Measurements from ENCODE around the gene TLX1. TPM values are rescaled to one million over a fixed set of nuclear protein-coding genes. Genes with fewer than 3 reads are reported as not detected.

The TLX1 gene
- total and polyA plus RNA-seq, 9 of the 15 experiments (the other 6 are each of a cell fraction or from before 2014, with no cell fraction given) = 0.03 to 3.3 (median 0.19) TPM; not detected in 1

- no peak for ATAC-seq
- peaks cover 23 to 59% of the 10 kb centered on the region in 2 experiments for H3K27me3 ChIP-seq (ENCODE audit: control insufficient read depth in 2 of 2, insufficient read depth in 2 of 2, low read length in 2 of 2)
- CTCF ChIA-PET (ENCODE audit: low intra/inter-chr PET ratio) = no interaction called here
Observed at GRCh38 chr10:101126684-101127628, 4.1 kb upstream of the TLX1 start.

GRCh38 chr10:101130141-101130540, 959 bp upstream of the TLX1 start:
- Histone ChIP-seq H3K4me1 (replicated peaks in 1 of 2; ENCODE audit: control insufficient read depth in 2 of 2, insufficient read depth in 2 of 2, low read length in 2 of 2) (peaks cover 0 to 29% of the 10 kb centered on the region in 2 experiments; a peak in 2 of 5 replicates), H3K4me2 (ENCODE audit: insufficient read depth, low read length) (no peak overlapping the region), H4K20me1 (replicated peaks; ENCODE audit: control insufficient read depth, insufficient read depth, low read length) (no peaks in the 10 kb centered on the region), H3K4me3 (no peak overlapping the region), H3K9ac (ENCODE audit: insufficient read depth in 1 of 2, low read depth in 2 of 2, low read length in 2 of 2) (no peak overlapping the region), H3K27ac (ENCODE audit: extremely low read depth, low read depth, low read length) (no peak overlapping the region), H3K36me3 (ENCODE audit: control insufficient read depth, insufficient read depth, low read length) (no peaks in the 10 kb centered on the region), H3K79me2 (ENCODE audit: control insufficient read depth, insufficient read depth, low read length) (no peaks in the 10 kb centered on the region), H3K27me3 (ENCODE audit: control insufficient read depth in 2 of 2, insufficient read depth in 2 of 2, low read length in 2 of 2) (peaks cover 23 to 61% of the 10 kb centered on the region in 2 experiments; a peak in 4 of 5 replicates), H2AFZ (ENCODE audit: low read depth, low read length) (no peak overlapping the region), H3K9me1 (ENCODE audit: control insufficient read depth, insufficient read depth, low read length) (no peaks in the 10 kb centered on the region), H3K9me3 (replicated peaks; ENCODE audit: control insufficient read depth, insufficient read depth, low read depth, low read length) (no peaks in the 10 kb centered on the region)
- DNase-seq (ENCODE audit: extremely low read depth in 1 of 4, low spot score in 3 of 4) (no peak), ATAC-seq (no peak), FAIRE-seq (no peak)
- in situ Hi-C loops (cut with MboI) (no loop called here), intact Hi-C loops (cut with micrococcal nuclease) (no loop called here)
- CTCF ChIA-PET (ENCODE audit: low intra/inter-chr PET ratio) = no interaction called here
- POLR2A ChIA-PET = no interaction called here
- BruUV-seq (replicated peaks) = no TSS peak
- WGBS (ENCODE audit: insufficient coverage, low coverage, missing lambda C conversion rate) = 24% methylated on average over 4 of the region's 5 CpGs
- no peak for TF ChIP-seq JUNB (CRISPR knock-in tag; conservative IDR thresholded peaks at IDR 0.05)
- TF ChIP-seq MAFG (tag; conservative IDR thresholded peaks at IDR 0.05) = no peak
- TF ChIP-seq CC2D1A (IDR thresholded peaks at IDR 0.05) = no peak
- TF ChIP-seq RERE (CRISPR knock-in tag; IDR thresholded peaks at IDR 0.05; ENCODE audit: borderline replicate concordance) = no peak
- no peak for TF ChIP-seq ZNF589 (CRISPR knock-in tag; IDR thresholded peaks at IDR 0.05; ENCODE audit: low read depth)
- no peak for TF ChIP-seq ETS2 (tag; IDR thresholded peaks at IDR 0.05; ENCODE audit: borderline replicate concordance, poor library complexity, severe bottlenecking)

More at GRCh38 chr10:101126684-101127628, 4.1 kb upstream of the TLX1 start:
- no peaks in the 10 kb centered on the region for H3K79me2 ChIP-seq (ENCODE audit: control insufficient read depth, insufficient read depth, low read length)
- no peaks in the 10 kb centered on the region for H3K36me3 ChIP-seq (ENCODE audit: control insufficient read depth, insufficient read depth, low read length)
- H4K20me1 ChIP-seq (replicated peaks; ENCODE audit: control insufficient read depth, insufficient read depth, low read length) = no peaks in the 10 kb centered on the region
- H3K4me1 ChIP-seq (replicated peaks in 1 of 2; ENCODE audit: control insufficient read depth in 2 of 2, insufficient read depth in 2 of 2, low read length in 2 of 2) = peaks cover 0 to 9% of the 10 kb centered on the region in 2 experiments; a peak in 2 of 5 replicates
- H2AFZ ChIP-seq (ENCODE audit: low read depth, low read length) = no peak overlapping the region
- in situ Hi-C loops (cut with MboI) (no loop called here), intact Hi-C loops (cut with micrococcal nuclease) (no loop called here)
- H3K27ac ChIP-seq (ENCODE audit: extremely low read depth, low read depth, low read length) = no peak overlapping the region
- H3K9ac ChIP-seq (ENCODE audit: insufficient read depth in 1 of 2, low read depth in 2 of 2, low read length in 2 of 2) = no peak overlapping the region
- no peaks in the 10 kb centered on the region for H3K9me3 ChIP-seq (replicated peaks; ENCODE audit: control insufficient read depth, insufficient read depth, low read depth, low read length)
- POLR2A ChIA-PET = interaction anchor here (0.6 kb wide), 2 partner anchors 16 to 323 kb away, joined by 3 read pairs; no protein-coding TSS in a partner anchor
- TF ChIP-seq U2AF2 (optimal IDR thresholded peaks at IDR 0.05; ENCODE audit: low read depth, low read length) (no peak), RBM25 (IDR thresholded peaks at IDR 0.05; ENCODE audit: low read depth, low read length, severe bottlenecking) (peak; percentile 52)
- H3K9me1 ChIP-seq (ENCODE audit: control insufficient read depth, insufficient read depth, low read length) = no peaks in the 10 kb centered on the region
- no peak overlapping the region for H3K4me2 ChIP-seq (ENCODE audit: insufficient read depth, low read length)
- DNase-seq (ENCODE audit: extremely low read depth in 1 of 4, low spot score in 3 of 4) (no peak), FAIRE-seq (no peak)
- no peak overlapping the region for H3K4me3 ChIP-seq
- BruUV-seq (replicated peaks) = no TSS peak
- 0% methylated on average over 9 of the region's 14 CpGs for WGBS (ENCODE audit: insufficient coverage, low coverage, missing lambda C conversion rate)
